T-helper 2 cell treated with Interferon-gamma antibody and Interleukin-4, amounts not matched to agents 5 μg/mL and 100 μg/mL, for 36 hours (primary cell): ENCODE data around the gene MOGAT2.

ENCODE experiments used
- DNase-seq: peaks from one replicate; pipeline ENCODE4 v3.0.0; 2021; ENCODE audit warnings: low spot score
- H3K27ac Mint-ChIP-seq: one replicate; pipeline ENCODE4 v1.8.0; 2021; ENCODE audit warnings: mild to moderate bottlenecking, mixed read lengths
- H3K27me3 Mint-ChIP-seq: one replicate; pipeline ENCODE4 v1.8.0; 2021; ENCODE audit warnings: low read depth, mixed read lengths
- H3K36me3 Mint-ChIP-seq: one replicate; pipeline ENCODE4 v1.8.0; 2021; ENCODE audit warnings: low read depth, mixed read lengths
- H3K4me1 Mint-ChIP-seq: one replicate; pipeline ENCODE4 v1.8.0; 2021; ENCODE audit warnings: low read depth, mixed read lengths
- H3K4me3 Mint-ChIP-seq: one replicate; pipeline ENCODE4 v1.8.0; 2022; ENCODE audit warnings: mild to moderate bottlenecking, moderate library complexity, mixed read lengths
- H3K9me3 Mint-ChIP-seq: one replicate; pipeline ENCODE4 v1.8.0; 2021; ENCODE audit warnings: mixed read lengths

MOGAT2 gene

DNA sequence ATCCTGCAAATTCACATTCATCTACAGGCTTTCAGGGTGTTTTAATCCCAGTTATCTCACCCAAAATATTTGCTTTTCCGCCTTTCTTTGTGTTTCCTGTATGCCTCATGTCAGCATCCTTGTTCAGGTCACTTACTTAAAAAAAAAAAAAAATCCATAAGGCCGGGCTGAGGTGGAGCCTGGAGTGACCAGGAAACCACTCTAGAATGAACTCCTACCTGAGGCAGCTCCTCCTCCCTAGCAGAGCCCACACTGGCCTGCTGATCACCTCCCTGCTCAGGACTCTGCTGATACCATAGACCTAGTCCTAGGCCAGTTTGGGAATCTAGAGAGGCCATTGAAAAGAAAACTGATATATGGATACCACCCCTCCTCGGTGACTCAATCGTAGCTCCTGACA, 42.2 kb downstream of the MOGAT2 start:
- H3K4me1 Mint-ChIP-seq: peaks cover 2% of the 10 kb centered on the region
- DNase-seq: no peak
- H3K27me3 Mint-ChIP-seq: peaks cover 14% of the 10 kb centered on the region
- no peak overlapping the region for H3K27ac Mint-ChIP-seq
- H3K36me3 Mint-ChIP-seq: no peaks in the 10 kb centered on the region
- no peaks in the 10 kb centered on the region for H3K9me3 Mint-ChIP-seq
- H3K4me3 Mint-ChIP-seq: no peak overlapping the region

DNA sequence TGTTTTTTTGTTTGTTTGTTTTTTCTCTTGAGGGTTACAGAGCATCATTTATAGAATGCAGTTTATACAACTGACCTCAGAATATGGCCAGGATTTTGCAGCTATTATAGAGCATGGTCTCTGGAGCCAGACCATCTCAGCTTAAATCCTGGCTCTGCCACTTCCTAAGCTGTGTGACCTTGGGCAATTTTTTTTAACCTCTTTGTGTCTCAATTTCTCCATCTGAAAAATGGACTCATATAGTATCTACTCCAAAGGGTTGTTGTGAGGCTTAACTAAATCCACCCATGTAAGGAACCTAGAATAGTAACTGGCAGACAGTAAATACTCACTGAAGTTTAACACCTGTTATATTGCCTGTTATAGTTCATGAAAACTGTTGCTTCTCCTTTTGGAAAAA, 42.6 kb downstream of the MOGAT2 start:
- H3K4me3 Mint-ChIP-seq: no peak overlapping the region
- peaks cover 14% of the 10 kb centered on the region for H3K27me3 Mint-ChIP-seq
- peaks cover 1% of the 10 kb centered on the region for H3K4me1 Mint-ChIP-seq
- DNase-seq: no peak
- no peaks in the 10 kb centered on the region for H3K9me3 Mint-ChIP-seq
- no peaks in the 10 kb centered on the region for H3K36me3 Mint-ChIP-seq
- no peak overlapping the region for H3K27ac Mint-ChIP-seq

DNA sequence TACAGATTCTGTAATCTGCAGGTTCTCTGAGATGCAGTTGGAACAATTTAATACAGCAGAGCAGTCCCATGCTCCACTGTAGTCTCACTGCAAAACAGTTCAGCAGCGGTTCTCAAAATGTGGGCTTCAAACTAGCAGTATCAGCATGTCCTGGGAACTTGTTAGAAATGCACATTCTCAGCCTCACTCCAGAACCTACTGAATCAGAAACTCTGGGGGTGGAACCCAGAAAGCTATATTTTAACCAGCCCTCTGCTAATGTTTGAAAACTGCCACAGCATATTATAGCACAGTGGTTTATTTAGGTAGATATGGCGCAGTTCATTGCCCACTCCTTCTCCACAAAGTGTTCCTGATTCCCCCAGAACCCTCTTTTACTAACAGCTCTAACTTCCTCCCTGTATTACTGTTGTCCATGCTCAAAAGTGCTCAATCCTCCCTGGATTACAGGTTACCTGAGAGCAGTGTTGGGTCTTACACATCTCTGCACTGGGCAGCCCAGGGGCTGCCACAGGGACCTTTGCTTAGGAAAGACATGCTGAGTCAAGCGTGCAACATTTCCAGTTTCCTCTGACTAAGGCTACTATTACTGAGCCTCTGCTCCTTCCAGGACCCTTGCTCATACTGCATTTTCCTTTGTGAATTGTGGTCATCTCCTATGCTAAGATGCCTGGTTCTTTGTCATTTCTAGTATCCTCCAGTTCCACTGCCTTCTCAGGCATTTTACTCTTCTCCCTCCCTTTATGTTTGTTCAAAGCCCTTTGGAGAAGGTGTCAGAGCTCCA, 43.3 kb downstream of the MOGAT2 start:
- Mint-ChIP-seq H3K36me3 (no peaks in the 10 kb centered on the region), H3K4me1 (no peaks in the 10 kb centered on the region), H3K27ac (no peak overlapping the region), H3K27me3 (peaks cover 14% of the 10 kb centered on the region), H3K4me3 (no peak overlapping the region), H3K9me3 (no peaks in the 10 kb centered on the region)
- DNase-seq: no peak

DNA sequence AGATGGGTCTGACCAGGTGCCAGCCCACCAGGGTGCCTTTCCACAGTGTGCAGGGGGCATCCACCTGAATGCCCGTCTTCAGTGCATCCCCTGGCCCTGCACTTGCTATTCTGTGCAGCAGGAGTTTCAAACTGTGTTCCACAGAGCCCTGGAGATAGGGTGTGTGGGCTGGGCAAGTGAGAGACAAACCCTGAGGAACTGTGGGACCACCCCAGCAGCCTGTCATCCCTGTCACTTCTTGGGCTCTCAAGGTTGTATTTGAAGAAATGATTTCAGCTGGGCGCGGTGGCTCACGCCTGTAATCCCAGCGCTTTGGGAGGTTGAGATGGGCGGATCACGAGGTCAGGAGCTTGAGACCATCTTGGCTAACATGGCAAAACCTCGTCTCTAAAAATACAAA, 44.5 kb downstream of the MOGAT2 start:
- no peak for DNase-seq
- Mint-ChIP-seq H3K27ac (no peak overlapping the region), H3K36me3 (no peaks in the 10 kb centered on the region), H3K27me3 (peaks cover 12% of the 10 kb centered on the region), H3K4me1 (peaks cover 5% of the 10 kb centered on the region), H3K9me3 (no peaks in the 10 kb centered on the region), H3K4me3 (no peak overlapping the region)

DNA sequence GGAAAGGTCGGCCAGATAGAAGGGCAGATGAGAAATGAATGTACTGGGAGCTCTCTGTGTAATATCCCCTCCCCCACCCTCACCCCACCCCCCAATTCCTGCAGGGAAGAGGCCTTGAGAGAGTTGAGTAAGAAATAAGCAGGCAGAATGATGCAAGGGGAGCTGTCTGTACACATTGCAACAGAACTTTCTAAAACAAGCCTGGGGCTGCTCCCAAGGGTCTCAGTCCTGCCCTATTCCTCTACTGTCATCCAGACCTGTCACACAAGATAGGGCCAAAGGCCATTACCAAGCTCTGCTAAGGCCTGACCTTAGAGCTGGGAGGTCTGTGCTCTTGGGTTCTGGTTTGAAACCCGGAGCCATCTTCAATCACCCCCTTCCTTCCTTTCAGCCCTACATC, 45.2 kb downstream of the MOGAT2 start:
- Mint-ChIP-seq H3K9me3 (no peaks in the 10 kb centered on the region), H3K27me3 (peaks cover 7% of the 10 kb centered on the region), H3K27ac (no peak overlapping the region), H3K4me1 (peaks cover 13% of the 10 kb centered on the region), H3K36me3 (no peaks in the 10 kb centered on the region), H3K4me3 (no peak overlapping the region)
- no peak for DNase-seq

DNA sequence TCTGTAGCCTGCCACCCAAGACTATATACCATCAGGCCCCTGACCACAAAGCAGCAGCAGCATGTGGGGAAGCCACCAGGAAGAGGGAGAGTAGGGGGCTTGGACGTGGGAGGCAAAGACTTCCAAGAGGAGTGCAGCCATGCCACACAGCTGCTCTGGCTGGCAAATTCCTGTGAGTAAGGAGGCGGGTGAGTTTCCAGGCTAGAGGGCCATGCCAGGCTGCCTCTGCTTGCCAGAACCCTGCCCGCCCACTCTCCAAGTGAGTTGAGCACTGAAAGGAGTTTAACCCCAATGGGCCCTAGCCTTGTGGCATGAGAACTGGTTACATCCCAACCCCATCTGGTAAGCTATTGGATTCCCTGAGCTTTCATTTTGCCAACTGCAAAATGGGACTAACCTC, 46.2 kb downstream of the MOGAT2 start:
- Mint-ChIP-seq H3K4me1 (peaks cover 16% of the 10 kb centered on the region), H3K27ac (no peak overlapping the region), H3K27me3 (peaks cover 3% of the 10 kb centered on the region), H3K4me3 (no peak overlapping the region), H3K36me3 (no peaks in the 10 kb centered on the region), H3K9me3 (no peaks in the 10 kb centered on the region)
- DNase-seq: no peak

DNA sequence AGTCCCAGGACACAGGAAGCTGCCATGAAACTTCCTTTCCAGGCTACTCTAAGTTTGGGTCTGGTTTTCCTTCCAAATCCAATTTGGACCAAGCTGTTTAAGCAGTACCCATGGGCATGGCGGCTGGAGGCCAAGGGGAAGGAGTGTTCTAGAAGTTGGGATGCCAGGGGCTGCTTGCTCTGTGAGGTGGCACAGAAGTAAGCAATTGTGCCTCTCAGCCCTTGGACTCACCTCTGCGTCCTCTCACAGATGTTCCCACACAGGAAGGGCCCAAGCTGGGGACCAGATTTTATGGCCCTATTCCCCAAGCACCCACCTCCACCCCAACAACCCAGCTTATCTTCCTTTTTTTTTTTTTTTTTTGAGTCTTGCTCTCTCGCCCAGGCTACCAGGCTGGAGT, 47.5 kb downstream of the MOGAT2 start:
- peaks cover 16% of the 10 kb centered on the region for H3K4me1 Mint-ChIP-seq

DNA sequence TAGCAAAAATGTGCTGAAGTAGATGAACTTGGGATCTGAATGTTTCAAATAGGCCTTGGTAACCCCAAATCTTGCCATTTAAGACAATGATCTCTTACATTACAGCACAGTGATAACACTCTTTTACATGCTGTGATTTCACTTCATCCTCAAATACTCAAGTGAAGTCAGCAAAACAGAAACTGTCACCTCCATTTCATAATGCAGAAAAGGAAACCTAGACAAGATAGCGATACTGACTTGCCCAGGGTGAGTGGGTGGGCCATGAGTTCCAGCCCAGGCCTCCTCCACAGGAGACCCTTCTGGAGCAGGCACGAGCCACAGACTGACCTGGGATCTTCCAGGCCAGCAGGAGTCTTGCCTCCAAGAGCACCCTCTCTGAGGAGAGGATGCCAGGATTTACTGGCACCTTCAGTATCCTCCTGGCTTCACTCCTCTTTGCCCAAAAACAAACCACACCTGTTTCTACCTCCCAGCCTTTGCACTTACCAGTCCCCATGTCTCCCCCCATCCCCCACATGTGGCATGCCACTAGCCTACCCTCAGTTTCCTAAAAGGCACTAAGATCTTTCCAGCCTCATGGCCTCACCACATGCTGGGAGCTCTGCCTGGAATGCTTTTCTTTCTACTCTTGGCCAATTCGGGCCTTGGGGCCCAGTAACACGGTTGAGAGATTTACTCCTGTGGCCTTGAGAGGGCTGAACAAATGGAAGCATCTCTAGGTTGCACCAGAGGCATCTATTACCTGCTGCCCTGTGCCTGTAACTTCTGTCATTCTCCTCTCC, 49.0 kb downstream of the MOGAT2 start:
- Mint-ChIP-seq H3K36me3 (no peaks in the 10 kb centered on the region), H3K27ac (no peak overlapping the region), H3K4me3 (no peak overlapping the region), H3K9me3 (no peaks in the 10 kb centered on the region), H3K4me1 (peaks cover 16% of the 10 kb centered on the region), H3K27me3 (peaks cover 25% of the 10 kb centered on the region)
- no peak for DNase-seq

More for the DNA sequence above, 47.5 kb downstream of the MOGAT2 start:
- no peaks in the 10 kb centered on the region for H3K9me3 Mint-ChIP-seq
- DNase-seq: no peak
- no peaks in the 10 kb centered on the region for H3K36me3 Mint-ChIP-seq
- peaks cover 13% of the 10 kb centered on the region for H3K27me3 Mint-ChIP-seq
- no peak overlapping the region for H3K4me3 Mint-ChIP-seq
- no peak overlapping the region for H3K27ac Mint-ChIP-seq

DNA sequence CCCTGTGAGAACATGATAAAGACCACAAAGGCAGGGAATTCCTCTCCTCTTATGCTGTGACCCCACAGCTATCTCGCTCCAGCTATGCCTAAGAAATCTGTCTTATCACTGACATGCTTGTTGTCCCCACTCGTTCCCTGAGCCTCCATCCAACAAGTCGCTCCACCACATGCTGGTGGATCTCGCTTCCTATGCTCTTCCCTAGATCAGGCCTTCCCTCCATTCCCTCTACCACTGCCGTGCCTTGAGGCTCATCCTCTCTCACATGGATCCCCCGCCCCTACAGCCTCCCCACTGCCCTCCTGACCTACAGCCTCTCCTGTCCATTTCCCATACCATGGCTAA, 49.6 kb downstream of the MOGAT2 start:
- Mint-ChIP-seq H3K36me3 (no peaks in the 10 kb centered on the region), H3K27me3 (peaks cover 25% of the 10 kb centered on the region), H3K4me3 (no peak overlapping the region), H3K27ac (peak overlapping the region; percentile 38), H3K4me1 (peaks cover 16% of the 10 kb centered on the region), H3K9me3 (no peaks in the 10 kb centered on the region)
- DNase-seq: no peak

DNA sequence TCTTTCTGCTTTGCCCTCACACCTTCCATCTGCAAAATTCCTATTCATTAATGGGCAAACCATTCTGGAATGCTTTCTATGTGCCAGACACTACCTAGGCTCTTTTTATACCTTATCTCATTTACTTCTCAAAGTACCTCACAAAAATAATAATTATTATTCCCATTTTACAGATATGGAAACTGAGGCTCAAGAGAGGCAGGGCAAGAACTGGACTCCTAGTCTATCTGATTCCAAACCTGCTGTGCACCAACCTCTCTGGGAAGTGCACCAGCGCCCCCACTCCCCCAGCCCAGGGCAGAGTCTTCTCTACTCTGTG, 50.1 kb downstream of the MOGAT2 start:
- H3K4me1 Mint-ChIP-seq: peaks cover 16% of the 10 kb centered on the region

DNA sequence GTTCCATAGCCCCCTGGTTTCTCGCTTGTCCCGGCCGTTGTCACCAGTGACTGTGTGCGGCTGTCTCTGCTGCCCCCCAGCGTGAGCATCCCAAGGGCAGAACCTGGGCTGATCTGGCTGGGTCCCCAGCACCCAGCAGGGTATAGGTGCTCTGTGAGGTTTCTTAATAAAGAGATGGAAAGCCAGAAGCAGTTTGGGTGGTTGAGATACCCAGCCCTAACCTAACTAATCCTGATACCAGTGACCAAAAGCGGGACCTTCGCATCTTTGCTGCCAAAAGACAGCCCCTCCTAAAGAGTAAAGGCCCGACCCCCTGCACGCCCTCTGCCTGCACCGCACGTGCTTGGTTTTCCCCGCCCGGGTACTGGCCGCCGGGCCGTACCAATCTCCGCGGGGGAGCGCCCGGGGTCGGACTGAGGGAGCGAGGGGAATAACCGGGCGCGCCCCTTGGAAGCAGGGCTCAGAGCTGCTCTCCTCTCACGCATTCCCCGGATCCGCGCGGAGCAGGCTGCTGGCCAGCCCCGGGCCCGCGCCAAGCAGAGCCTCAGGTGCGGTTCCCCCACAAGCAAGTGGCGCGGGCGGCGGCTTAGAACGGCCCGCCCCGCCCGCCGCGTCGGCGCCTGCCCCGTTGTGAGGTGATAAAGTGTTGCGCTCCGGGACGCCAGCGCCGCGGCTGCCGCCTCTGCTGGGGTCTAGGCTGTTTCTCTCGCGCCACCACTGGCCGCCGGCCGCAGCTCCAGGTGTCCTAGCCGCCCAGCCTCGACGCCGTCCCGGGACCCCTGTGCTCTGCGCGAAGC, 50.7 kb downstream of the MOGAT2 start, which contains the start of gene DGAT2:
Gene DGAT2 (plus strand): TSS at position 667 of the 797 bp plus-strand sequence. CDS start 214 bp downstream, outside the sequence.
- peak within 1 kb of the TSS; percentile 74 for H3K4me3 Mint-ChIP-seq

More for the DNA sequence above, 50.1 kb downstream of the MOGAT2 start:
- Mint-ChIP-seq H3K4me3 (no peak overlapping the region), H3K36me3 (no peaks in the 10 kb centered on the region), H3K27ac (no peak overlapping the region), H3K27me3 (peaks cover 25% of the 10 kb centered on the region), H3K9me3 (no peaks in the 10 kb centered on the region)
- no peak for DNase-seq

DNA sequence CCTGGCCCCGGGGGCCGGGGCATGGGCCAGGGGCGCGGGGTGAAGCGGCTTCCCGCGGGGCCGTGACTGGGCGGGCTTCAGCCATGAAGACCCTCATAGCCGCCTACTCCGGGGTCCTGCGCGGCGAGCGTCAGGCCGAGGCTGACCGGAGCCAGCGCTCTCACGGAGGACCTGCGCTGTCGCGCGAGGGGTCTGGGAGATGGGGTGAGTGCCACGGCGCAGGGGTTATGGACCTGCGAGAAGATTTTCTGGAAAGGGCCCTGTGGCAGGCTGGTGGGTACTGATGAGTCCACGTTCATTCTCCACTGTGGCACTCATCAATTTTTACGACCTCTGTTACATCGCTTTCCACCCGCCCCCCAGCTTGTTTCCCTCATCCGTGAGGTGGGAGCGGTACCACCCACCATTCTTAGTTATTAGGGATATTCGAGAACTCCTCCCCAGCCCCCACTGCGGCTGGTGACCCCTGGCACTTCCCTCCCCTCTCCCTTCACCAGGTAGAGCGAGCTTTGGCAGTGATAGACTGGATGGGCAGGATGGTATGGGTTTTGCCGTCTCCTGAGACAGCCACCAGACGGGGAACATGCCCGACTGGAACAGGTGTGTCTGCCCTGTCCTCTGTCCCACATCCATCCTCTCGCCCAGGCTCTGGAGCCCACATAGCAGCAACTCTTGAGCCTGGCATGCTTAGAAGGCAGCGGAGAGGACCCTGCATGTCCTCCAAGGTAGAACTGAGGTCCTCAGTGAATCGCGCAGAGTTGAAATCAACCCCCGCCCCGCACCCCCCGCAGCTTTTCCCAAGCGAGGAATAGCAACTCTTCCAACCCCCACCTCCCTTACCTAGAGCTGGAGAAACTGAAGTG, 51.5 kb downstream of the MOGAT2 start:
- Mint-ChIP-seq H3K27me3 (peaks cover 25% of the 10 kb centered on the region), H3K4me3 (peak overlapping the region; percentile 50), H3K27ac (no peak overlapping the region), H3K36me3 (no peaks in the 10 kb centered on the region), H3K4me1 (peaks cover 23% of the 10 kb centered on the region), H3K9me3 (no peaks in the 10 kb centered on the region)
- no peak for DNase-seq

More for the DNA sequence above, 50.7 kb downstream of the MOGAT2 start, which contains the start of gene DGAT2:
- DNase-seq: peak; percentile 69
- Mint-ChIP-seq H3K9me3 (no peaks in the 10 kb centered on the region), H3K27ac (peak within 1 kb of the TSS; percentile 74), H3K27me3 (peaks cover 25% of the 10 kb centered on the region), H3K36me3 (no peaks in the 10 kb centered on the region), H3K4me1 (peaks cover 17% of the 10 kb centered on the region)

DNA sequence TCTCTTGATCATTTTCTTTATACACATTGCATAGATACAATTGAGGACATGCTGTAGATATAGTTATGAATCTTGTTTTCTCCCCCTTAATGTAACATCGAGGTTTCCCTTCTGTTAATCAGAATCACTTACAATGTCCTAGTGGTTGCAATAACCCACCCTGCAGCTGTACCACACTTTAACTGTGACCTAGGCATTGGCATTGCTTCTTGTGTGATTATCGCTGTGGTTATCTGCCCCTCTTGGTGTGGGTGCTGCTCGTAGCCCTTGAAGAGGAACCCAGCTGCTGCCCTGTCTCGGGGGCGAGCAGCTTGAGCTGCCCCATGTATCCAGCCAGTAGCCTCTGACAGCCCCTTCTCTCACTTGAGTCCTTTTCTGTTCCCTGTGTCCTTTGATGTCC, 52.5 kb downstream of the MOGAT2 start:
- H3K4me3 Mint-ChIP-seq: peak overlapping the region; percentile 33
- peaks cover 23% of the 10 kb centered on the region for H3K4me1 Mint-ChIP-seq
- no peaks in the 10 kb centered on the region for H3K9me3 Mint-ChIP-seq
- no peak overlapping the region for H3K27ac Mint-ChIP-seq
- H3K36me3 Mint-ChIP-seq: no peaks in the 10 kb centered on the region
- peaks cover 25% of the 10 kb centered on the region for H3K27me3 Mint-ChIP-seq
- no peak for DNase-seq
